Measurements from ENCODE around the gene PADI1.

DNA sequence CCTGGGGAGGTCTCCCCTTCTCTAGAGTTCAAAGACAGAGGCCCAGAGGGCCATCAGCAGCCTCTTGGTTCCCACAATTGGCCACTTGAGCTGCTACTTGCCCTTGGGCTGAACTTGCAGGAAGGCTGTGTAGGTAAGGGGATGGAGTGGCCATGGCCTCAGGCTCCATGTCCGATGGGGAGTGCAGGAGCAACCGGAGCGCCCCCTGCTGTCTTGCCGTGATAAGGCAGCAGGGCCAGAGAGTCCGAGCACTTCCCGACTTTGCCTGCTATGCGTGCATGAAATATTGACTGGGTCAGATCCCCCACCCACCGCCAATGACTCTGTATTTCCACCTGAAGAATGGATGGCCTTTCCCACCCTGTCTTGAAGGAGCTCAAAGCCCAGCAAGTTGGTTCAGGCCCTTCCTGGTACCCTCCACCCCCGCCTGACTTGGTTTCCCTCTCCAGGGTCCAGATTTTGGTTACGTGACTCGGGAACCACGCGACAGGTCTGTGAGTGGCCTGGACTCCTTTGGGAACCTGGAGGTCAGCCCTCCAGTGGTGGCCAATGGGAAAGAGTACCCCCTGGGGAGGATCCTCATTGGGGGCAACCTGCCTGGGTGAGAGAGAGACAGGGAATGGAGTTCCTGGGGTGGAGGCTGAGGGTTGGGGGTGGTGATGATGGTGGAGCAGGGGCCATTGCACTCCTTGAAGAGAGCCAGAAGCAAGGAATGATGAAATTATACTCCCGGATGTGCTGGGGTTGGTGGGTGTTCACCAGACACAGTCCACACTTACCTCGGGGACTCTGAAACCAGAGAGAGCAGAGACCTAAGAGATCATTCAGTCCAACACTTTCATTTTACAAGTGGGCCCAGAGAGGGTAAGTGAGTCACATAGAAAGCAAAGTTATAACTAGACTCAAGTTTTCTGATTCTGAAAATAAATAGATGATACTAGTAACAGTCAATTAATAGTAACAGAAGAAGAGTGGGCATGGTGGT is 69.5 kb downstream of the PADI1 start:
- TF ChIP-seq EP300 (IDR thresholded peaks at IDR 0.05), result no peak
- TF ChIP-seq, protein P1, sequence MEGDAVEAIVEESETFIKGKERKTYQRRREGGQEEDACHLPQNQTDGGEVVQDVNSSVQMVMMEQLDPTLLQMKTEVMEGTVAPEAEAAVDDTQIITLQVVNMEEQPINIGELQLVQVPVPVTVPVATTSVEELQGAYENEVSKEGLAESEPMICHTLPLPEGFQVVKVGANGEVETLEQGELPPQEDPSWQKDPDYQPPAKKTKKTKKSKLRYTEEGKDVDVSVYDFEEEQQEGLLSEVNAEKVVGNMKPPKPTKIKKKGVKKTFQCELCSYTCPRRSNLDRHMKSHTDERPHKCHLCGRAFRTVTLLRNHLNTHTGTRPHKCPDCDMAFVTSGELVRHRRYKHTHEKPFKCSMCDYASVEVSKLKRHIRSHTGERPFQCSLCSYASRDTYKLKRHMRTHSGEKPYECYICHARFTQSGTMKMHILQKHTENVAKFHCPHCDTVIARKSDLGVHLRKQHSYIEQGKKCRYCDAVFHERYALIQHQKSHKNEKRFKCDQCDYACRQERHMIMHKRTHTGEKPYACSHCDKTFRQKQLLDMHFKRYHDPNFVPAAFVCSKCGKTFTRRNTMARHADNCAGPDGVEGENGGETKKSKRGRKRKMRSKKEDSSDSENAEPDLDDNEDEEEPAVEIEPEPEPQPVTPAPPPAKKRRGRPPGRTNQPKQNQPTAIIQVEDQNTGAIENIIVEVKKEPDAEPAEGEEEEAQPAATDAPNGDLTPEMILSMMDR (IDR thresholded peaks at IDR 0.05), result peak in 1 of 4 experiments; percentile 25
